NCI-H2227 (cell line): Measurements from ENCODE around the gene LRP1-AS.

Source experiments
- DNase-seq: peaks from one replicate; lab custom pipeline; 2025; ENCODE audit not compliant: unreplicated experiment; lab: John Stamatoyannopoulos, UW

Gene LRP1-AS

GRCh38 chr12:57146961-57147944 lies at the start of gene LRP1-AS:
Gene LRP1-AS, minus strand, starts transcription at chr12:57147619.
- no peak for DNase-seq

DNA sequence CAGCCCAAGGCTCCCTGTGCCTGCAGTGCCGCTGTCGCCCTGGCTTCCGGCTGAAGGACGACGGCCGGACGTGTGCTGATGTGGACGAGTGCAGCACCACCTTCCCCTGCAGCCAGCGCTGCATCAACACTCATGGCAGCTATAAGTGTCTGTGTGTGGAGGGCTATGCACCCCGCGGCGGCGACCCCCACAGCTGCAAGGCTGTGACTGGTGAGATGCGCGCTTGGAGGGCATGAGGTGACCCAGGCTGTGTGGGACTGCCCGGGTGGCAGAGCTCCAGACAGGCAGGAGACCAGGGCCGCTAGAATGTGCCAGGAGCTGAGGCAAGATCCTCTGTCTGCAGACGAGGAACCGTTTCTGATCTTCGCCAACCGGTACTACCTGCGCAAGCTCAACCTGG lies 49.5 kb upstream of the LRP1-AS start:
- no peak for DNase-seq

- DNase-seq, result no peak
These were observed 49.0 kb upstream of the LRP1-AS start for GRCh38 chr12:57196439-57196838.

DNA sequence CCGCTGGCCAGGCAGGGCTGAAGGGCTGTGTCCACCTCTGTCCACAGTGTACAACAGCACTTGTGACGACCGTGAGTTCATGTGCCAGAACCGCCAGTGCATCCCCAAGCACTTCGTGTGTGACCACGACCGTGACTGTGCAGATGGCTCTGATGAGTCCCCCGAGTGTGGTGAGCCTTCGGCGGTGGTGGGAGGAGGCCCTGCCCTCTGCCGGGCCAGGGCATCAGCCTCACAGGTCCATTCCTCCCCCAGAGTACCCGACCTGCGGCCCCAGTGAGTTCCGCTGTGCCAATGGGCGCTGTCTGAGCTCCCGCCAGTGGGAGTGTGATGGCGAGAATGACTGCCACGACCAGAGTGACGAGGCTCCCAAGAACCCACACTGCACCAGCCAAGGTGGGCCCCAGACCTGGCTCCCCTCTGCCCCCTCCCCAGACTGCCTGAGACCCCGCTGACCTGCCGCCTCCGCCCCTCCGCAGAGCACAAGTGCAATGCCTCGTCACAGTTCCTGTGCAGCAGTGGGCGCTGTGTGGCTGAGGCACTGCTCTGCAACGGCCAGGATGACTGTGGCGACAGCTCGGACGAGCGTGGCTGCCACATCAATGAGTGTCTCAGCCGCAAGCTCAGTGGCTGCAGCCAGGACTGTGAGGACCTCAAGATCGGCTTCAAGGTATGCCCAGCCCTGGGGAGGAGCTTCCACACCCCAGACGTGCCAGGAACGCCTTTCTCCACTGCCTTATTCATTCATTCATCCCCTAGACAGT lies 48.4 kb upstream of the LRP1-AS start:
- DNase-seq, result no peak

- no peak for DNase-seq
These were observed 47.8 kb upstream of the LRP1-AS start for GRCh38 chr12:57195186-57195585.

DNA sequence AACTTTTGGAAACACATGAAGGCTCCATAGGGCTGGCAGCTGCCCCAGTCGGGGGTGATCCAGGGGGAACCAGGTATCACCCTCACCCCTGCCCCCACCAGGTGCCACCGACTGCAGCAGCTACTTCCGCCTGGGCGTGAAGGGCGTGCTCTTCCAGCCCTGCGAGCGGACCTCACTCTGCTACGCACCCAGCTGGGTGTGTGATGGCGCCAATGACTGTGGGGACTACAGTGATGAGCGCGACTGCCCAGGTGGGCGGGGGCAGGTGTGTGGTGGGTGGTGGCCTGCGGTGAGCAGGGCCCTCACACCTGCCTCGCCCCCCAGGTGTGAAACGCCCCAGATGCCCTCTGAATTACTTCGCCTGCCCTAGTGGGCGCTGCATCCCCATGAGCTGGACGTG lies 46.8 kb upstream of the LRP1-AS start:
- no peak for DNase-seq

DNA sequence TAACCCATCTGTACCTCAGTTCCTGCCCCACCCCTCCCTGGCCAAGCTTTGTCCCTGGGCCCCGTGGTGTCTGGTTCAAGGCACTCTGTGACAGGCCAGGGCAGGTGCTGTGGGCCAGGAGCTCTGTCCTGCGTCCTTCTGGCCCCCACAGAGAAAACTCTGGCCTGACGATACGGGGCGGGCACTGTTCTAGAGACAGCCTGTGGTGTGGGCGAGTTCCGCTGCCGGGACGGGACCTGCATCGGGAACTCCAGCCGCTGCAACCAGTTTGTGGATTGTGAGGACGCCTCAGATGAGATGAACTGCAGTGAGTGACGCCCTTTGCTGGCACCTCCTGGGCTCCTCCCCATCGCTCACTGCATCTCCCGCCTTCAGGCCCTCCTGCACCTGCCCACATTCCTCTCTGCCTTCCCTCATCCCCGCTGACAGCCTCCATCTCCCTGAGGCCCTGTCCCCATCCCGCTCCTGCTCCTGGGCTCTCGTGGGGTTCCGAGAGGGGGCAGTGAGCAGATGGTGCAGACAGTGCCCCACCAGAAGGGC lies 46.4 kb upstream of the LRP1-AS start:
- no peak for DNase-seq

DNA sequence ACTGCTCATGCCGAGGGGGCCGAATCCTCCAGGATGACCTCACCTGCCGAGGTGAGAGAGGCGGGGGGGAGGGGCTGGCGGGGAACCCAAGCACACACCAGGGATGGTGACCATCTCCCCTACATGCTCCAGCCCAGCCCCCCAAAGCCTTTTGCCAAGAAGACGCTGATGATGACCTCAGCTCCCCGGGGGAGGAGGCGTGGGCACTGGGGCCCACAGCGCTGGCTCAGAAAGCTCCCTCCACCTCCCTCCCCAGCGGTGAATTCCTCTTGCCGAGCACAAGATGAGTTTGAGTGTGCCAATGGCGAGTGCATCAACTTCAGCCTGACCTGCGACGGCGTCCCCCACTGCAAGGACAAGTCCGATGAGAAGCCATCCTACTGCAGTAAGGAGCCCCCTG lies 45.5 kb upstream of the LRP1-AS start:
- no peak for DNase-seq

DNA sequence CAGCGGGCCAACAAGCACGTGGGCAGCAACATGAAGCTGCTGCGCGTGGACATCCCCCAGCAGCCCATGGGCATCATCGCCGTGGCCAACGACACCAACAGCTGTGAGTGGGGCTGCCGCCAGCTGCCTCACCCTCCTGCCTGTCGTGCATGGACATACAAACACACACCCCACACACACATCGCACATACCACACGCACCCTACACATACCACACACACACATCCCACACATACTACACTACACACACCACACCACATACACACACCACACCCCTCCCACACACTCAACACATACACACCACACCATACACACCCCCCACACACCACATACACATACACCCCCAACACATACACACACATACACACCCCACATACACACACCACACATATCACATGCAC lies 44.0 kb upstream of the LRP1-AS start:
- no peak for DNase-seq

GRCh38 chr12:57190821-57191220 lies 43.4 kb upstream of the LRP1-AS start:
- no peak for DNase-seq

- DNase-seq, result no peak
These were observed 42.6 kb upstream of the LRP1-AS start for GRCh38 chr12:57190037-57190436.

DNA sequence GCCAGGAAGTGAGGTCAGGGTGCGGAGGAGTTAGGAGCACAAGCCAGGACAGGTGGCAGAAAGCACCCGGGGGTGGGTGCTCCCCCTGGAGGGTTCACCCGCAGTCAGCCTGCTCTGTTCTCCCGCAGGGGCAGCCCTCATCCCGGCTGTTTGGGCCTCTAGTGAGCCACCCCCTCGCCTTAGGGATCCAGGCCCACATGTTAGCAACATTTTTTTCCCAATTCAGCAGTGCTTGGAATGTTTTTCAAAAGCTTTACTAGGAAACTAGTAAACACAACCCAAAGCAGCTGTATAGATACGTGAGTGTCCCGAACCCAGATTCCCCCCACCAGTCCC lies 40.6 kb upstream of the LRP1-AS start:
- DNase-seq, result no peak

DNA sequence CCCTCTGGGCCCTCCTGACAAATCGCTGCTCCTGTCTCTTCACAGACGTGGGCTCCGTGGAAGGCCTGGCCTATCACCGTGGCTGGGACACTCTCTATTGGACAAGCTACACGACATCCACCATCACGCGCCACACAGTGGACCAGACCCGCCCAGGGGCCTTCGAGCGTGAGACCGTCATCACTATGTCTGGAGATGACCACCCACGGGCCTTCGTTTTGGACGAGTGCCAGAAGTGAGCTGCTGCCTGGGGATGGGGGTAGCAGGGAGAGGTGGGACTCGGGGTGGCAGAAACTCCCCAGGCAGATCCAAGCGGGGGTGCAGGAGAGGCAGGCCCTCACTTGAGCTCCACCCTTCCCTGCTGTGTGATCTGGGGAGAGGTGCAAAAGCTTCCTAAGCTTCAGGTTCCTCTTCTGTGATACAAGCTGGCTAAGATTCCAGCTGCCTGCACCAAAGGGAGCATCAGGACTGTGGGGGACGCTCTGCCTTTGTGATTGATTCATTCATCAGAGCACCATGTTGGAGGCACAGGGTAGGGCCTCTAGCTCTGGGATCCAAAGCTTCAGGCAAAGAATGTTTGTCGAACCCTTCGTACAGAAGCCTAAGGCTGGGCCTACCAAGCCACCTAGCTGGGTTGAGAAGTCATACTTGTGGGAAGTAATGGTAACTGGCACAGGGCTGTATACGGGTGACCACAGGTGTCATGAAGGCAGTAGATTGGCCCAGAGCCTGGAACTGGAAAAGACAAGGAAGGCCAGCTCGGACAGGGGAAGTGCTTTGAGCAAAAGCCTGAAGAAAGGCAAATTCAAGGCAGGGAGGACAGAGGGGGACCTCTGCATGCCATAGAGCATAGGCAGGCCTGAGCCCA lies 40.0 kb upstream of the LRP1-AS start:
- DNase-seq, result no peak

DNA sequence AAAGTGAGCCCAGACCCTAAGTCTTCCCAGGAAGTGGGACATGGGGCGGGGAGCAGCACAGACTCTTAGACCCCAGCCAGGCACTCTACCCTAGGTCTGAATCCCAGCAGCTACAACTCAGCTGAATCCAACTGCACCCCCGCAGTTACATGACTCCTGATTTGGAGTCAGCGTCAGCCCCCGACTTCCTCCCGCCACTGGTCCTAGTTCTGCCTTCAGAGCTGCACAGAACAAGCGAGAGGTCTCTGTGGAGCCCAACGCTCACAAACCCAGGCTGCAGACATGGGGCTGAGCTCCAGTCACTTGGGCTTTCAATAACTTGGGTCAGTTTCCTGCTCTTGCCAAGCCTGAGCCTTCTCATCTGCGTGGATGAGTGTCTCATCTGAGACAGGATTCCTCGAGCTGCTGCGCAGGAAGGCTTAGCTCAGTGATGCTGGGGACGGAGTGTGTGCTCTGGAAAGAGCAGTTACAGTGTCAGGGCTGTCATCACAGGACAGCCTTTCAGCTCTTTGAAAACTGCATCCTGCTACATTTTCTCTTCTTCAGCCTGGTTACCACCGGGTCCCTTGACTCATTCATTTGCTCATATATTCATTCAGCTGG lies 38.6 kb upstream of the LRP1-AS start:
- DNase-seq, result no peak

- no peak for DNase-seq
These were observed 38.0 kb upstream of the LRP1-AS start for GRCh38 chr12:57185403-57185802.

GRCh38 chr12:57183939-57184725 lies 36.7 kb upstream of the LRP1-AS start:
- no peak for DNase-seq

DNA sequence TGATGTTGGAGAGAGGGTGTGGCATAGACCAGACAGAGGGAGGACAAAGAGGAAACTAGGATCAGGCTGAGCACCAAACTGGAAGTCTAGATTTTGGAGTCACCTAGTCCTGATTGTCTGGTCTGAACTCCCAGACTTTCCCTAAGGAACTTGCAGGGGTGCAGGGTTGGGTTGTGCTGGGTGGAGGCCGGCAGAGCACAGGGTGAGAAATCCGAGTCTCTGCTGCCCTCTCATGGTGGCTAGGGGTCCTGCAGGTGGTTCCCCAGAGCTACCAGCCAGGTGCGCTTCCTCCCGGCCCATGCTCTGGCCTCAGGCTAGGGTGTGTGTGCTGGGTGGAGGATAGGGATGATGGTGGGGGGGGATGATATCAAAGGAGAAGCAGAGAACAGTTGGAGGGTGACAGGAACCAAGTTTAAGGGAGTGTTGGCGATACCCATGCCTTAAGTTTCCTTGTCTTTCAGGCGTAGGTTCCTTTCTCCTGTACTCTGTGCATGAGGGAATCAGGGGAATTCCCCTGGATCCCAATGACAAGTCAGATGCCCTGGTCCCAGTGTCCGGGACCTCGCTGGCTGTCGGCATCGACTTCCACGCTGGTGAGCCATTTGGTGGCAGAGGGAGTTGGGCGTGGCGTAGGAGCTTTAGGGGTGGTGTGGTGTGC lies 35.6 kb upstream of the LRP1-AS start:
- peak; percentile 57 for DNase-seq

- DNase-seq, result no peak
These were observed 34.2 kb upstream of the LRP1-AS start for GRCh38 chr12:57181561-57182155.

GRCh38 chr12:57181072-57181471 lies 33.7 kb upstream of the LRP1-AS start:
- DNase-seq, result no peak
